ENCODE results near the gene COL16A1. TPM values are rescaled to one million over a fixed set of nuclear protein-coding genes. Genes with fewer than 3 reads are reported as not detected.

Gene COL16A1
- total RNA-seq, 2 donors from 2014 or later: 10.1 to 15.8 TPM

DNA sequence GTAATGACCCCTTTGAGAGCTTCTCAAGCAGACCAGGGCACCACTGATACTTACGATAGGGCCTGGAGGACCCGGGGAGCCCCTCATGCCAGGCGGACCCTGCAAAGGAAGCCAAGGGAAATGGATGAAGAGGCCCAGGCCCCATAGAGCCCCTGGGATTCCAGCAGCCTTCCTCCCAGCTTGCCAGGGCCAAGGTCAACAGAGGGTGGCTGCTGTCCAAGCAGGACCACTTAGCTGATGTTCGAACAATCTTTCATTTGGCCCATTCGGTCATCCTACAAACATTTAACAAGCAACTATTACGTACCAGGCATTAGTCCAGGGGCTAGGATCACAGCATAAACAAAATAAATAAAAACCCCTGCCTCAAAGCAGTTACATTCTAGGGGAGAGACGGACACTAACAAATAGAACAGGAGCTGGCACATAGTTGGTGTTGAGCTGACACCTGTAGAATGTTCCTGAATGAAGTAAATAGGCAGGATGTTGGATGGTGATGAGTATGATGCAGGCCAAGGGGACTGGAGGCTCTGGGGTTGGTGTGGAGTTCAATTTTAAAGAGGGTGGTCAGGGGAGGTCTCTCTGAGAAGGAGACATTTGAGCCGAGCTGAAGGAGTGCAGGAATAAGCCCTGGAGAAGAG, 32.1 kb downstream of the COL16A1 start:
- H3K9me3 ChIP-seq: no peaks in the 10 kb centered on the region
- H3K27me3 ChIP-seq: no peaks in the 10 kb centered on the region
- TF ChIP-seq, protein P1, sequence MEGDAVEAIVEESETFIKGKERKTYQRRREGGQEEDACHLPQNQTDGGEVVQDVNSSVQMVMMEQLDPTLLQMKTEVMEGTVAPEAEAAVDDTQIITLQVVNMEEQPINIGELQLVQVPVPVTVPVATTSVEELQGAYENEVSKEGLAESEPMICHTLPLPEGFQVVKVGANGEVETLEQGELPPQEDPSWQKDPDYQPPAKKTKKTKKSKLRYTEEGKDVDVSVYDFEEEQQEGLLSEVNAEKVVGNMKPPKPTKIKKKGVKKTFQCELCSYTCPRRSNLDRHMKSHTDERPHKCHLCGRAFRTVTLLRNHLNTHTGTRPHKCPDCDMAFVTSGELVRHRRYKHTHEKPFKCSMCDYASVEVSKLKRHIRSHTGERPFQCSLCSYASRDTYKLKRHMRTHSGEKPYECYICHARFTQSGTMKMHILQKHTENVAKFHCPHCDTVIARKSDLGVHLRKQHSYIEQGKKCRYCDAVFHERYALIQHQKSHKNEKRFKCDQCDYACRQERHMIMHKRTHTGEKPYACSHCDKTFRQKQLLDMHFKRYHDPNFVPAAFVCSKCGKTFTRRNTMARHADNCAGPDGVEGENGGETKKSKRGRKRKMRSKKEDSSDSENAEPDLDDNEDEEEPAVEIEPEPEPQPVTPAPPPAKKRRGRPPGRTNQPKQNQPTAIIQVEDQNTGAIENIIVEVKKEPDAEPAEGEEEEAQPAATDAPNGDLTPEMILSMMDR (IDR thresholded peaks at IDR 0.05): no peak
- TF ChIP-seq POLR2A (IDR thresholded peaks at IDR 0.05): no peak
- ATAC-seq: no peak
- peaks cover 15% of the 10 kb centered on the region for H3K4me1 ChIP-seq
- no peaks in the 10 kb centered on the region for H3K36me3 ChIP-seq (replicated peaks in 1 of 2; ENCODE audit: insufficient read depth in 1 of 2, low read depth in 2 of 2)
- WGBS, 2 donors: 62 to 75% methylated on average over 7 to 8 of the region's 8 CpGs
- no peak for DNase-seq
- no peak overlapping the region for H3K27ac ChIP-seq
- intact Hi-C loops (cut with DNase I): loop anchor here (5.0 kb wide), 1 partner anchor 41 kb away; no protein-coding TSS in a partner anchor
- H3K4me3 ChIP-seq: no peak overlapping the region

DNA sequence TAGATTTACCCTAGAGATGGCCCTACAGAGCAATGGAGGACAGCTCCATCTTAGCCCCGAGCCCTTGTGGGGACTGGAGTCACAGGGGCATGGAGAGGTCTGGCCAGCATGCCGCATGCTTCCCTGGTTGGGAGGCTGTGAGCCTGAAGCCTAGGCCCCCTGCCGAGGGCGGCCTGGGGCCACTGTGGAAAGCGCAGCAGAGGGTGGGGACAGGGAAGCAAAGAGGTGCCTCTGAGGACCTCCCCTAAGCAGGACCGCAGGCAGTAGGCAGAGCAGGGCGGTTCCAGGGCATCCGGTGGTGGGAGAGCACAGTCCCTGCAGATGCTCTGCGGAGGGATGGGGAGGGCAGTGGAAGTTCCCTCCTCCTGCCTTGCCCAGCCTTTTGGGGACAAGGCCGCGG, 32.7 kb downstream of the COL16A1 start:
- TF ChIP-seq, protein P1 (IDR thresholded peaks at IDR 0.05): no peak
- no peak for TF ChIP-seq POLR2A (IDR thresholded peaks at IDR 0.05)
- no peaks in the 10 kb centered on the region for H3K36me3 ChIP-seq (replicated peaks in 1 of 2; ENCODE audit: insufficient read depth in 1 of 2, low read depth in 2 of 2)
- no peaks in the 10 kb centered on the region for H3K27me3 ChIP-seq
- intact Hi-C loops (cut with DNase I): loop anchor here (5.0 kb wide), 1 partner anchor 41 kb away; no protein-coding TSS in a partner anchor
- no peaks in the 10 kb centered on the region for H3K9me3 ChIP-seq
- peaks cover 15% of the 10 kb centered on the region for H3K4me1 ChIP-seq
- WGBS, 2 donors: 83 to 88% methylated on average over 3 to 11 of the region's 11 CpGs
- no peak overlapping the region for H3K27ac ChIP-seq
- no peak for ATAC-seq
- DNase-seq: no peak
- no peak overlapping the region for H3K4me3 ChIP-seq

DNA sequence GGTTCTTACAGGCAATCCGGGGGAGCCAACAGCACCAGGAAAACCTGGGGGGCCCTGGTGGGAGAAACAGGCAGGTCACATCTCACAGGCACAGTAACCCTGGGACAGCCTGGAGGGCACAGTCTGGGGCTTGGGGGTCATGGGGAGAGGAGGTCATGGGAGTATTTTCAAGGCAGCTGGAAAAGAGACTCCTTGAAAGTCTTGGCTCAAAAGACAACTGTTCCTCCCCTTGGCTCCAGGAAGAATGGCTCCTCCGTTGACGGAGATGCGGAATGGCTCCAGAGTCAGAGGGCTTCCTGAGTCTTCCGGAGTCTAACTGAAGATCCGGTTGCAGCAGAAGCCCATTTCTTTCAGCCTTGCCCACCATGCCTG, 33.2 kb downstream of the COL16A1 start:
- peak overlapping the region in 3 of 4 donors; percentile 53 to 69 (median 68) for H3K27ac ChIP-seq
- 63 to 70% methylated on average over 6 of the region's 6 CpGs for WGBS, 2 donors
- TF ChIP-seq POLR2A (IDR thresholded peaks at IDR 0.05): no peak
- TF ChIP-seq, protein P1 (IDR thresholded peaks at IDR 0.05): no peak
- peaks cover 15% of the 10 kb centered on the region for H3K4me1 ChIP-seq
- H3K9me3 ChIP-seq: no peaks in the 10 kb centered on the region
- DNase-seq: no peak
- ATAC-seq: no peak
- intact Hi-C loops (cut with DNase I): loop anchor here (5.0 kb wide), 1 partner anchor 42 kb away; no protein-coding TSS in a partner anchor
- no peaks in the 10 kb centered on the region for H3K27me3 ChIP-seq
- no peaks in the 10 kb centered on the region for H3K36me3 ChIP-seq (replicated peaks in 1 of 2; ENCODE audit: insufficient read depth in 1 of 2, low read depth in 2 of 2)
- H3K4me3 ChIP-seq: no peak overlapping the region

DNA sequence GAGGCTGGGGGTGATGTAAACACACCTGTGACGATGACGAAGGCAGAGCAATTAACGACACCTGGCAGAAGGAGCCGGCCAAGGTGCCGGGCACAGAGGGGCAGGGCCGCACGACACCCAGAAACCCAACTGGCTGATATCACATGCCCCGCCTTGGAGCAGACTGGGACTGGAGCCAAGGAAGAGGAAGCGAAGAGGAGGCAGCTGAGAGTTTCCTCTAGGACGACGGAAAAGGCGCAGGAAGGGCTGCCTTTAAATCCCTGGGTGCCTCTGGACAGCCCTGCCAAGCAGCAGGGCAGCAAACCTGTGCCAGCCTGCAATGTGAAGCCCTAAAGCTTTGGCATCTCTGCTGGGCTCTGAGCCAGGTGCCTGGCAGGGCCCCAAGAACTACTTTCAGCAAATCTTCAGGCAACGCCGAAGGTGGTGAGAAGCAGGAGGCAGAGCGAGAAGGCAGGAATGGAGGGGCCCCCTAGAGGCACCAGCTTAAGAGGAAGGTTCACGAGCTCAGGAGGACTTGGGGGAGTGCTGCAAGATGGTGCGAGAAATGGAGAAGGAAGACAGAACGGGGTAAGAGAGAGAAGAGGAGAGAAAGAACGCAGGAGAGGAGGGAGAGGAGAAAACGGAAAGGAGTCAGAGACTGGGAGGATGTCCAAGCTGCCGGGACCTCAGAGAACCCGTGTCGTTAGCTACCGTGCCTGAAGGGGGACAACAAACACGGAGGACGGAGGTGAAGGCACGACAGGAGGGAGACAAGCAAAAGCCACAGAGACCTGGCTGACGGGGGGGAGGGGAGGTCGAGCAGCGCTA, 33.8 kb downstream of the COL16A1 start:
- Histone ChIP-seq H3K36me3 (replicated peaks in 1 of 2; ENCODE audit: insufficient read depth in 1 of 2, low read depth in 2 of 2) (no peaks in the 10 kb centered on the region), H3K4me1 (peaks cover 15% of the 10 kb centered on the region), H3K27me3 (no peaks in the 10 kb centered on the region), H3K9me3 (no peaks in the 10 kb centered on the region), H3K27ac (peak overlapping the region; percentile 1 to 69 (median 60)), H3K4me3 (no peak overlapping the region)
- DNase-seq (peak; percentile 90 to 97 (median 94)), ATAC-seq (peak; percentile 84)
- 4 to 5% methylated on average over 27 to 30 of the region's 30 CpGs for WGBS, 2 donors
- TF ChIP-seq, protein P1 (IDR thresholded peaks at IDR 0.05): no peak
- peak in 2 of 3 donors; percentile 19 to 33 for TF ChIP-seq POLR2A (IDR thresholded peaks at IDR 0.05)
- intact Hi-C loops (cut with DNase I): loop anchor here (5.0 to 10.0 kb wide), 2 partner anchors 42 to 295 kb away; no protein-coding TSS in a partner anchor
